ENCODE data around the gene COX18. TPM values are rescaled to one million over a fixed set of nuclear protein-coding genes. Genes with fewer than 3 reads are reported as not detected.

COX18 gene
- total and polyA plus RNA-seq, 2 donors = 10.5 to 19.9 TPM

DNA sequence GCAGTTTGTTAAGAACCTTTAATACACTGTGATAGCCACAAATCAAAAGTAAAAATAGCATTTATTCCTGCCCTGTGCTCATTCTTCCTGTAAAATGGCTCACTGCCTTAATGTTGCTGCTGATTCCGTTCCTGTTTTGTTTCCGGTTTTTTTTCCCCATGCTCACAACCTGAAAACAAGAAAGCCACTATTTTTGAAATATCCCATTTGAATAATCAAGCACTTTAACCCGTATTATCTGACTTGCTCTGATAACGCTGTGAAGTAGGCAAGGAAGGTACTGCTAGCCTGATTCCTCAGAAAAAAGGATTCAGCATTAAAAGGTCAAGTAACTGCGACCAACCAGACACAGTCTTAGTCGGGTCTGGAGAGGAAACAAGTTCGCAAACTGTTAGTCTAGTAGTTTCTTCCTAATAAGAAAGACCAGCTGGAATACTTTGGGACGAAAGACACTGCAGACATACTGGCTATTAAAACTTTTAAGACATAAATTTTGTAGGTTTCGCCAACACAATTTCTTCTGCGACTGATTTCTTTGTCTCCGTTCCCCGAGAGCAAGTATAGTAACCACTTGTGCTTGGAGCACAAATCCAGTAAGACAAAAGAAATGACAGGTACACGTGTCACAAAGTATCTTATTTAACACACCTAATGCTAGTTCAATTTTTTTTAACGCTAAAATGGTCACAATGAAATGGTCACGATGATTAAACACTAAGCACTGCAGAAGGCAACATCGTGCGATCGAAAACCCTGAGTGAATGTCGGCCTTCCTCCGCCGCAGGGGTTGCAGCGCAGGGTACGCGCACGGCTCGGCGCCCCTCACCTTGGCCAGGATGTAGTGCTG is 802 bp downstream of the COX18 start:
- H3K4me1 ChIP-seq (ENCODE audit: insufficient read depth) = no peaks in the 10 kb centered on the region
- H3K27ac ChIP-seq (ENCODE audit: low read depth) = peak overlapping the region; percentile 92
- H3K36me3 ChIP-seq (ENCODE audit: insufficient read depth) = peaks cover 2% of the 10 kb centered on the region
- under 1% methylated on average over 27 of the region's 27 CpGs for WGBS
- peak overlapping the region; percentile 82 for H3K4me3 ChIP-seq (ENCODE audit: low read depth, low read length)
- peak; percentile 35 for DNase-seq (ENCODE audit: extremely low spot score)

DNA sequence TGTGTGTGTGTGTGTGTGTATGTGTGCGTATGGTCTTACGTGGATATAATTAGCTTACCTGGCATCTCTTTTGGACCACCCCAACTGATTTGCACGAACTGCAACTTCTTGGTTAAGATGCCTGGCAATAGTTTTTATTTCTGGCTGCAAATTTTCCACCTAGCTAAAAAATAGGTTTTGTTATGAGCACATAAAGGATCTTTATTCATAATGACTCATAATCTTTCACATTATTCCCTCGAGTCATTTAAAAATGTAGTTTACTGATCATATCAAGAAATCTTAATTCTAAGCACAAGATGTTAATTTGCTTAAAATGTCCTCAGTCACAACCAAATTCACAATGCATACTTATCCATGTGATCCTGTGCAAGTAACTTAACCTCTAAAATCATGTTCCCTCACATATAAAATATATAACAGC is 1.5 kb downstream of the COX18 start:
- H3K4me1 ChIP-seq (ENCODE audit: insufficient read depth) = no peaks in the 10 kb centered on the region
- H3K4me3 ChIP-seq (ENCODE audit: low read depth, low read length) = peak overlapping the region; percentile 82
- WGBS = 48% methylated on average over 4 of the region's 4 CpGs
- H3K36me3 ChIP-seq (ENCODE audit: insufficient read depth) = peaks cover 2% of the 10 kb centered on the region
- no peak for DNase-seq (ENCODE audit: extremely low spot score)
- peak overlapping the region; percentile 92 for H3K27ac ChIP-seq (ENCODE audit: low read depth)

DNA sequence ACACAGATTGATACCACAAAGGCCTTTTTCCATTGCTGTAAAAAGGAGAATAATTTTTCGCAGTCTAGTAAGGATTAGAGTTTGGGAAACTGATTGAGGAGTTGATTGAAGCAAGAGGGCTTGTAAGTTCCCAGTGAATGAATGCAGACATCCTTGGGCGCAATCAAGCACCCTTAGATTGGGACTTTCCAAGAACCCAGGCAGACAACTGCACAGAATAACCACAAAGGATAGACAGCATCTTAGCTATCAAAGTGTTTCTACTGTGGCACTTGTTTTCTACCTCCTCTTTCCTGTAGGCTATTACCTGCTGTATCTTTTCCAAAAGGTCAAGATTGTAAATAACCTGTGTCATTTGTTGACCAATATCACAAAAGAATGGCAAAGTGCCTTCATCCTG is 2.6 kb downstream of the COX18 start:
- H3K27ac ChIP-seq (ENCODE audit: low read depth) = no peak overlapping the region
- DNase-seq (ENCODE audit: extremely low spot score) = no peak
- 97% methylated on average over 2 of the region's 2 CpGs for WGBS

GRCh38 chr4:73066445-73066844 is 3.1 kb downstream of the COX18 start:
- no peak for DNase-seq (ENCODE audit: extremely low spot score)
- Histone ChIP-seq H3K27ac (ENCODE audit: low read depth) (no peak overlapping the region), H3K36me3 (ENCODE audit: insufficient read depth) (peaks cover 2% of the 10 kb centered on the region), H3K4me1 (ENCODE audit: insufficient read depth) (no peaks in the 10 kb centered on the region), H3K4me3 (ENCODE audit: low read depth, low read length) (no peak overlapping the region)
- 87% methylated on average over 3 of the region's 3 CpGs for WGBS

More for the DNA sequence above, 2.6 kb downstream of the COX18 start:
- no peaks in the 10 kb centered on the region for H3K4me1 ChIP-seq (ENCODE audit: insufficient read depth)
- H3K4me3 ChIP-seq (ENCODE audit: low read depth, low read length) = no peak overlapping the region
- peaks cover 2% of the 10 kb centered on the region for H3K36me3 ChIP-seq (ENCODE audit: insufficient read depth)

GRCh38 chr4:73064536-73064935 is 5.0 kb downstream of the COX18 start:
- no peak overlapping the region for H3K27ac ChIP-seq (ENCODE audit: low read depth)
- H3K4me1 ChIP-seq (ENCODE audit: insufficient read depth) = no peaks in the 10 kb centered on the region
- H3K4me3 ChIP-seq (ENCODE audit: low read depth, low read length) = no peak overlapping the region
- WGBS = 76% methylated on average over 4 of the region's 4 CpGs
- no peak for DNase-seq (ENCODE audit: extremely low spot score)
- H3K36me3 ChIP-seq (ENCODE audit: insufficient read depth) = peaks cover 4% of the 10 kb centered on the region

GRCh38 chr4:73055241-73055897 is 14.1 kb downstream of the COX18 start:
- Histone ChIP-seq H3K27ac (ENCODE audit: low read depth) (no peak overlapping the region), H3K4me3 (ENCODE audit: low read depth, low read length) (no peak overlapping the region), H3K4me1 (ENCODE audit: insufficient read depth) (no peaks in the 10 kb centered on the region), H3K36me3 (ENCODE audit: insufficient read depth) (peaks cover 5% of the 10 kb centered on the region)
- WGBS = 91% methylated on average over 2 of the region's 2 CpGs
- DNase-seq (ENCODE audit: extremely low spot score) = no peak

GRCh38 chr4:73053974-73054480 is 15.5 kb downstream of the COX18 start:
- 73% methylated on average over 2 of the region's 2 CpGs for WGBS
- no peak for DNase-seq (ENCODE audit: extremely low spot score)
- Histone ChIP-seq H3K4me3 (ENCODE audit: low read depth, low read length) (no peak overlapping the region), H3K36me3 (ENCODE audit: insufficient read depth) (peaks cover 3% of the 10 kb centered on the region), H3K4me1 (ENCODE audit: insufficient read depth) (no peaks in the 10 kb centered on the region), H3K27ac (ENCODE audit: low read depth) (no peak overlapping the region)

- Histone ChIP-seq H3K4me1 (ENCODE audit: insufficient read depth) (no peaks in the 10 kb centered on the region), H3K36me3 (ENCODE audit: insufficient read depth) (peaks cover 3% of the 10 kb centered on the region), H3K4me3 (ENCODE audit: low read depth, low read length) (no peak overlapping the region), H3K27ac (ENCODE audit: low read depth) (no peak overlapping the region)
- 60% methylated on average over 5 of the region's 5 CpGs for WGBS
- no peak for DNase-seq (ENCODE audit: extremely low spot score)
These were observed 16.4 kb downstream of the COX18 start for GRCh38 chr4:73053076-73053475.

DNA sequence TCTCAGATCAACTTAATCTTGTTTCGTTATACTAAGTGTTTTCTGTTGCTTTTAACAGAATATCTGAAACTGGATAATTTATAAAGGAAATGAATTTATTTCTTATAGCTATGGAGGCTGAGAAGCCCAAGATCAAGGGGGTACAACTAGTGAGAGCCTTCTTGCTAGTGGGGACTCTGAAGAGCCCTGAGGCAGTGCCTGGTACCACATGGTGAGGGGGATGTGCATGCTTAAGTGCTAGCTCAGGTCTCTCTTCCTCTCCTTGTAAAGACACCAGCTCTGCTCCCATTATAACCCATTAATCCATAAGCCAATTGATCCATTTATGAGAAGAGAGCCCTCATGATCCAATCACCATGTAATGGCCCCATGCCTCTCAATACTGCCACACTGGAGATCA is 17.9 kb downstream of the COX18 start:
- no peaks in the 10 kb centered on the region for H3K36me3 ChIP-seq (ENCODE audit: insufficient read depth)

GRCh38 chr4:73045879-73046278 is 23.6 kb downstream of the COX18 start:
- Histone ChIP-seq H3K4me1 (ENCODE audit: insufficient read depth) (no peaks in the 10 kb centered on the region), H3K27ac (ENCODE audit: low read depth) (no peak overlapping the region), H3K4me3 (ENCODE audit: low read depth, low read length) (no peak overlapping the region), H3K36me3 (ENCODE audit: insufficient read depth) (no peaks in the 10 kb centered on the region)
- DNase-seq (ENCODE audit: extremely low spot score) = no peak
- 50% methylated on average over 7 of the region's 7 CpGs for WGBS

More for the DNA sequence above, 17.9 kb downstream of the COX18 start:
- H3K4me3 ChIP-seq (ENCODE audit: low read depth, low read length) = no peak overlapping the region
- no peaks in the 10 kb centered on the region for H3K4me1 ChIP-seq (ENCODE audit: insufficient read depth)
- no peak for DNase-seq (ENCODE audit: extremely low spot score)
- H3K27ac ChIP-seq (ENCODE audit: low read depth) = no peak overlapping the region
- 96% methylated on average over 1 of the region's 1 CpG for WGBS

- DNase-seq (ENCODE audit: extremely low spot score) = no peak
- no peaks in the 10 kb centered on the region for H3K4me1 ChIP-seq (ENCODE audit: insufficient read depth)
- no peak overlapping the region for H3K4me3 ChIP-seq (ENCODE audit: low read depth, low read length)
- WGBS = 96% methylated on average over 4 of the region's 4 CpGs
- H3K36me3 ChIP-seq (ENCODE audit: insufficient read depth) = no peaks in the 10 kb centered on the region
- H3K27ac ChIP-seq (ENCODE audit: low read depth) = no peak overlapping the region
These were observed 32.5 kb downstream of the COX18 start for GRCh38 chr4:73037057-73037456.

DNA sequence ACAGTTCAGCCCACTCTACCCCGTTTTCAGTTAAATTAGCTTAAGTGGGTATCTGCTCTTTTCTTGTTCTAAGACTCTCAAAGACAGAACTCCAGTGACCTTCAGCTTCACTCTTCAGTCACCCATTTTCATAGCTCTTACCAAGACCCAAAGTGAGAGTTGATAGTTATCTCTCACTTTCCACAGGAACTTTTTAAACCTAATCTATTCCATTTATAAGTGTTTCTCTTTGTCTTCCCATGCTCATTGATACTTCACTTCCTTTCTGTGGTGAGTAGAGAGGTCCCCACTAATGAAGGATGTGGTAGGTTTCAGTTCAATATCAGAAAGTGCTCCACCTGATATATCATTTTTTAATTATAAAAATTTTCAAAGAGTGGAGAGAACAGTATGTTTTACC is 33.4 kb downstream of the COX18 start:
- no peak overlapping the region for H3K27ac ChIP-seq (ENCODE audit: low read depth)
- H3K4me3 ChIP-seq (ENCODE audit: low read depth, low read length) = no peak overlapping the region
- H3K36me3 ChIP-seq (ENCODE audit: insufficient read depth) = no peaks in the 10 kb centered on the region
- no peaks in the 10 kb centered on the region for H3K4me1 ChIP-seq (ENCODE audit: insufficient read depth)
- 84% methylated on average over 1 of the region's 1 CpG for WGBS
- no peak for DNase-seq (ENCODE audit: extremely low spot score)

GRCh38 chr4:73034896-73035295 is 34.6 kb downstream of the COX18 start:
- Histone ChIP-seq H3K27ac (ENCODE audit: low read depth) (no peak overlapping the region), H3K4me1 (ENCODE audit: insufficient read depth) (no peaks in the 10 kb centered on the region), H3K36me3 (ENCODE audit: insufficient read depth) (no peaks in the 10 kb centered on the region), H3K4me3 (ENCODE audit: low read depth, low read length) (no peak overlapping the region)
- no peak for DNase-seq (ENCODE audit: extremely low spot score)
- WGBS = 88% methylated on average over 2 of the region's 2 CpGs

DNA sequence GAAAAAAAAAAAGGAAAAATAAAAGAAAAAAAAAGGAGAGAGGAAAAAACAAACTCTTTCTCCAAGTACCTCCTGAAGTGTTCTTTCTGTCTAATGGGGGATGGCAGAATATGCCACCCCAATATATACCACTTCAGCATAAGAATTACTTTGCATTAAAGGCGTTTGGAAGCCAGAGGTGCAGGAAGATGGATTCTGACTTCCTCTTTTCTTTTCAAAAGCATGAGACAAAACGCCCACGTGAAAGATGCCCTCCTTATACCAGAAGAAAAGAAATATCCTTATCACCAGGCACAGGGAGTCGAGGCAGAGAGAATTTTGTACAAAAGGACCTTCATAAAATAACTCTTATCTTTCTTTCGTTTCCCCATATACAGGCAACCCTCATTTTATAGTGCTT is 40.9 kb downstream of the COX18 start:
- no peak for DNase-seq (ENCODE audit: extremely low spot score)
- Histone ChIP-seq H3K4me1 (ENCODE audit: insufficient read depth) (no peaks in the 10 kb centered on the region), H3K36me3 (ENCODE audit: insufficient read depth) (no peaks in the 10 kb centered on the region), H3K4me3 (ENCODE audit: low read depth, low read length) (no peak overlapping the region), H3K27ac (ENCODE audit: low read depth) (no peak overlapping the region)
- WGBS = 56% methylated on average over 5 of the region's 5 CpGs
